PC-3 (cell line): ENCODE data around the gene ACVRL1.

Experiments used
- CTCF ChIP-seq: fragments of 300-600 bp; sonication (generic); conservative IDR thresholded peaks from 2 replicates; pipeline ENCODE4 v1.5.1; 2017; ENCODE audit warnings: antibody characterized with exemption, low read depth, mild to moderate bottlenecking, low read length
- EZH2 ChIP-seq: fragments of 300-600 bp; sonication (generic); IDR thresholded peaks from one replicate; pipeline ENCODE4 v1.6.1; 2017; ENCODE audit warnings: antibody characterized with exemption, mild to moderate bottlenecking, low read length; ENCODE audit not compliant: unreplicated experiment
- EZH2phosphoT487 ChIP-seq: fragments of 300-600 bp; sonication (generic); IDR thresholded peaks from 2 replicates; pipeline ENCODE4 v1.6.1; 2018; ENCODE audit warnings: mild to moderate bottlenecking, antibody characterized with exemption, low read length, borderline replicate concordance

GRCh38 chr12:51908876-51909592 lies 1.7 kb downstream of the ACVRL1 start:
- no peak for TF ChIP-seq CTCF
- TF ChIP-seq EZH2phosphoT487: no peak
- TF ChIP-seq EZH2: no peak
